GM12892 (cell line): ENCODE results near the gene GTPBP8.

Source experiments
- POLR2A ChIP-seq: IDR thresholded peaks from 2 replicates; pipeline ENCODE4 v1.6.1; 2011; ENCODE audit warnings: low read depth, low read length, control low read depth
- POLR2AphosphoS5 ChIP-seq: IDR thresholded peaks from 2 replicates; pipeline ENCODE4 v1.6.1; 2011; ENCODE audit warnings: low read depth, low read length, control low read depth
- TAF1 ChIP-seq: IDR thresholded peaks from 2 replicates; pipeline ENCODE4 v1.6.1; 2011; ENCODE audit warnings: low read depth, mild to moderate bottlenecking, control low read depth, low read length, borderline replicate concordance

DNA sequence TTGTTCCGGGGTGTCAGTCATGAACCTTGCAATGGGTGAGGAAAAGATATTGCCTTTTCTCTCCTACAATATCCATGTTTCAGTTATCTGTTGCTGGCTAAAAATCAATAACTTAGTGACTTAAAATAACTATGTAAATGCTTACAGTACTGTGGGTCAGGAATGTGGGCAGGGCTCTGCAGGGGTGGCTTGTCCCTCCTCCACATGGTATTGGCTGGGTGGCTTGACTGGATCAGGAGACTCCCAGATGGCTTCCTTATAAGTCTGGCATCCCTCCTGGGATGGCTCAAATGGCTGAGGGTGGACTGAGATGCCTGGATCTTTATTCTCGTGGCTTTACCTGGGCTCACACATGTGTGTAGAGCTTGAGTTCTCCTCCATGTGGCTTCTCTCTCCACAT, 47.5 kb downstream of the GTPBP8 start:
- TF ChIP-seq TAF1 (no peak), POLR2AphosphoS5 (no peak), POLR2A (no peak)
